ENCODE results near the gene ARHGEF2.
"Not testable (repeated sequence)": the region's sequence is repeated elsewhere in the genome, so short reads cannot be mapped to it uniquely, and the experiment has no call there.

The ARHGEF2 gene

GRCh38 chr1:155941845-155942531 lies 36.4 kb downstream of the ARHGEF2 start:
- no peak for DNase-seq

- no peak for DNase-seq
These were observed 37.1 kb downstream of the ARHGEF2 start, which contains the start of gene RXFP4 for GRCh38 chr1:155940993-155941844. RXFP4 (plus strand) TSS chr1:155941638; CDS start chr1:155941710, 72 bp downstream.

GRCh38 chr1:155940482-155940992 lies 37.8 kb downstream of the ARHGEF2 start:
- peak; percentile 80 for DNase-seq

- peak; percentile 87 for DNase-seq
These were observed 40.1 kb downstream of the ARHGEF2 start for GRCh38 chr1:155938220-155938627.

- DNase-seq, result no peak
These were observed 43.3 kb downstream of the ARHGEF2 start for GRCh38 chr1:155934936-155935590.

- peak; percentile 99 for DNase-seq
These were observed 44.0 kb downstream of the ARHGEF2 start, which contains the start of gene KHDC4 for GRCh38 chr1:155934097-155934935. KHDC4 (minus strand) TSS chr1:155934413; CDS start chr1:155934373, 40 bp downstream.

GRCh38 chr1:155933591-155934096 lies 44.7 kb downstream of the ARHGEF2 start:
- DNase-seq, result no peak

GRCh38 chr1:155932487-155932886 lies 45.9 kb downstream of the ARHGEF2 start:
- DNase-seq, result no peak

GRCh38 chr1:155932081-155932480 lies 46.3 kb downstream of the ARHGEF2 start:
- DNase-seq, result no peak

GRCh38 chr1:155931332-155932038 lies 46.9 kb downstream of the ARHGEF2 start:
- DNase-seq, result no peak

- not testable (repeated sequence) for DNase-seq
These were observed 47.6 kb downstream of the ARHGEF2 start for GRCh38 chr1:155930725-155931124.

- DNase-seq, result no peak
These were observed 49.3 kb downstream of the ARHGEF2 start for GRCh38 chr1:155929057-155929456.

GRCh38 chr1:155925506-155925905 lies 52.8 kb downstream of the ARHGEF2 start:
- DNase-seq, result no peak

- no peak for DNase-seq
These were observed 57.6 kb downstream of the ARHGEF2 start for GRCh38 chr1:155920717-155921116.

GRCh38 chr1:155919801-155920200 lies 58.5 kb downstream of the ARHGEF2 start:
- no peak for DNase-seq

- no peak for DNase-seq
These were observed 59.7 kb downstream of the ARHGEF2 start for GRCh38 chr1:155918660-155919059.

- peak; percentile 39 for DNase-seq
These were observed 64.2 kb downstream of the ARHGEF2 start for GRCh38 chr1:155913969-155914757.

- DNase-seq, result no peak
These were observed 66.3 kb downstream of the ARHGEF2 start for GRCh38 chr1:155912056-155912536.

- DNase-seq, result peak; percentile 81
These were observed 66.9 kb downstream of the ARHGEF2 start, which contains the start of gene RIT1 for GRCh38 chr1:155911156-155912055. RIT1 (minus strand) TSS chr1:155911349; CDS start chr1:155910761, 588 bp downstream.

Measured in fibroblast of skin of scalp (primary cell).